Activated CD4-positive, CD25-positive, alpha-beta regulatory T cell (primary cell): ENCODE results near the gene RTL10.

Experiments used
- DNase-seq, 4 experiments: peaks; one replicate each; lab custom pipeline; 2025; lab: John Stamatoyannopoulos, UW

Gene RTL10

DNA sequence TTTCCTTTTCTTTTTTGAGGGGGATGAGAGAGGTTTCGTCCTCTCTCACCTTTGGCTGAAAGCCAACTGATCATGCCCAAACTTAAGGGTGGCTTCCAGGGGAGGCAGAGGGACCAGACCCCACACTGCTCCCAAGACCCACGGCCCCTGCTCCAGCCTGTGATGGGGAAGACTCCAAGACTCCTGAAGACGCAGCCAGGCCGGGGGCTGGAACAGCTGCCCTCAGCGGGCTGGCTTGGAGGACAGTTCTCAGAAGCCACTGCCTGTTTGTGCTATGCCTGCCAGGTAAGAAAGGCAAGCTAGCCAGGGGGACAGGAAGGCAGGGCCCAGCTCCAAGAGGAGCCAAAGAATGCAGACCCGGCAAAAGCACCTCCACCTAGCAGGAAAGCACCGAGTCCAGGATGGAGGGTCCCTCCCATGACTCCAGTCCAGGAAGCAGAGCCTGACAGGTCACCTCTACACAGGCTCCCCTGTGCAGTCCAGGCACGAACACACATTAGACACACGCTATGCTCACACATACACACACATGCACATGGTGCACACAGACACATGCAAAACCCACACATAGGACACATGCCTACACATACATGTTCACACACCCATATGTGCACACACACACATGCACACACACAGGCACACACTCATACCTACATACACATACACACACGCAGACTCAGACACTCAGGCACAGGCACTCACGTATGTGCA lies 31.3 kb downstream of the RTL10 start:
- DNase-seq: no peak

DNA sequence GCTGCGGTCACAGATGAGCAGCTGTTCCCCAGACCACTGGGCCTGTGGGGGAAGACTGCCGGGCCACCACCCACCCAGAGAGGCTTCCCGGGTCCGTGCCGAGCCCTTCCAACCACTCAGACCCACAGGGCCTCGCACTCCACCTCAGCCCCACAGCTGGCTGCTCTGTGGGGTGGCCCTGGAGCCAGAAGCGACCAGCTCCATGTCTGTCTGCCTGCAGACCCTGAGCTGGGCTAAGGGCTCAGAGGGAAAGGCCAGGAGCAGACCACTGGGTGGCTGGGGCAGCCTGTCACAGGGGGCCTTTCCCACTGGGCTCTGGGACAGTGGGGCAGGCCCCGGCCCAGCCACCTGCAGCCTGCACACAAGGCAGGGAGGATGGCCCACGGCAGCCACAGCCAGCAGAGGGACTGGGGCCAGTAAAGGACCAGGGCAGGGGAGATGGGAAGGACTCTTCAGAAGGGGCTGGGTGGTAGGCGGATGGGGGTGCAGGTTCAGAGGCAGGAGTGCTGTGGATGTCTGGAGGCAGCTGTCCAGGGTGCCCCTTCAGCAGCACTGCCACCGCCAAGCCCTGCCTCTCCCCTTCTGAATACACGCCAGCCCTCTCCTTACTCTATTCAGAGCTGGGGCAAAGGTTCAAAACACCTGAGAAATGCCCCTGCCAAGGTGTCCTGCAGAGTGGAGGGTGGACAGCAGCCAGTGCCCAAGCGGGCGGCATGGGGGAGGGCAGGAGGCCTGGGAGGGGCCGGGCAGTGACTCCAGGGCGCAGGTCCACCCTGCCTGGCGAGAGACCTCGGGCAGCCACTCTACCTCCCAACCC lies 32.2 kb downstream of the RTL10 start:
- DNase-seq: no peak

DNA sequence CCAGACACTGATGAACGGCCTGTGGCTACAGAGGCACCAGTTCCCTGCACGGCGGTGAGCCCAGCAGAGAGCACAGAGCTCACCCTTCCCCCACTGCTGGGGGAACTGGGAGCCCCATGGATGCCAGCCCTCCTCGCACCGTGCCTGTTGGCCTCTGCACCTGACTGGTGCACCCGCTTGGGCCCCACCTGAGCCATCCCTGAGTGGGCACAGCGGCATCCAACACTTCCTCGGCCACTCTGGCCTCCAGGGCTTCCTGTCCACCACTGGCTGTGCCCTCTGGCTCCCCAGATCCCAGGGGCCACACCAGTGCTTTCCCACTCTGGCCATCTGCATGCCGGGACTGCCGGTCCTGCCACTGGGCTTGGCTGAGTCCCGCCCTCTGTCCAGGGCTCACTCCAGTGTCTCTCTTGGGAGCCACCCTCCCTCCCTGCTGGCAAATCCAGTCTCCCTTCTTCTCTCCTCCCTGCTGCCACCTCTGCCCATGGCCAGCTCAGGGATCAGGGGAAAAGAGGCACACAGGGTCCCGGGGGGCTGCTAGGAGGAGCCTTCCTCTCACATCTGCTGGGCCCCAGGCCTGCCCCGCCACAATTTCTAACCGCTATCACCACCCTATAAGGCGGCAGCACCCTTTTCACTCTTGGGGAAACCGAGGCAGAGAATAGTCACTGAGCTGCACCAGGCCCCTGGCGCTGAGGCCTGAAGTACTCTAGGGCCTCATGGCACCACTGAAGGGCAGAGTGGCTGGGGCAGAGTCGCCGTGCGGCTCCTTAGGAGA lies 33.0 kb downstream of the RTL10 start:
- no peak for DNase-seq

DNA sequence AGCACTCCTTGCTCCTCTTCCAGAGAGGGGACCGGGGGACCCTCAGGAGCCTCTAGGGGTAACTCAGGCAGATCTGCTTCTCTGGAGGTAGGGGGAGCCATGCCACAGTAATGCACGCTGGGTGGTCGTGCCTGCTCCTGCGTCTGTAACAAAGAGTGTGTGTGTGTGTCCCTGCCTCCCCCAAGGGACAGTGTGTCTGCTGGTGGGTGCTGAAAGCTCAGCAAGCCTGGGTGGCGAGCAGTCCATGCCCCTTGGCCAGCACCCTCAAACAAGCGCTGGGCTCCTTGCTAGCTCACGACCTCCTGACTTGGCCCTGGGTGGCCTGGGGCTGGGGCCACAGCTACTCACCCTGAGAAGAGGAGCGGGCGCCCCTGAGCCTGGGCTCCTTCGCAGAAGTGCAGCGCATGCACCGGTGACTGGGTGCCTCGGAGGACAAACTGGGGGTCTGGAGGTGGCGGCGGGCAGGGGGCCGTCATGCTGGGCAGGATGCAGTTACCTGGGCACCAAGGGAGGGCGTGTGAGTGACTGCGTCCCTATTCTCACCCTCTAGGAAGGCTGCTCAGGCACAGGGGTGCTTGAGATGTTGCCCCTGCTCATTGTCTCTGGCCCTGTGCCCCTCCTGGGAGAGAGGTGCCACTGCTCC lies 33.7 kb downstream of the RTL10 start:
- DNase-seq: no peak

DNA sequence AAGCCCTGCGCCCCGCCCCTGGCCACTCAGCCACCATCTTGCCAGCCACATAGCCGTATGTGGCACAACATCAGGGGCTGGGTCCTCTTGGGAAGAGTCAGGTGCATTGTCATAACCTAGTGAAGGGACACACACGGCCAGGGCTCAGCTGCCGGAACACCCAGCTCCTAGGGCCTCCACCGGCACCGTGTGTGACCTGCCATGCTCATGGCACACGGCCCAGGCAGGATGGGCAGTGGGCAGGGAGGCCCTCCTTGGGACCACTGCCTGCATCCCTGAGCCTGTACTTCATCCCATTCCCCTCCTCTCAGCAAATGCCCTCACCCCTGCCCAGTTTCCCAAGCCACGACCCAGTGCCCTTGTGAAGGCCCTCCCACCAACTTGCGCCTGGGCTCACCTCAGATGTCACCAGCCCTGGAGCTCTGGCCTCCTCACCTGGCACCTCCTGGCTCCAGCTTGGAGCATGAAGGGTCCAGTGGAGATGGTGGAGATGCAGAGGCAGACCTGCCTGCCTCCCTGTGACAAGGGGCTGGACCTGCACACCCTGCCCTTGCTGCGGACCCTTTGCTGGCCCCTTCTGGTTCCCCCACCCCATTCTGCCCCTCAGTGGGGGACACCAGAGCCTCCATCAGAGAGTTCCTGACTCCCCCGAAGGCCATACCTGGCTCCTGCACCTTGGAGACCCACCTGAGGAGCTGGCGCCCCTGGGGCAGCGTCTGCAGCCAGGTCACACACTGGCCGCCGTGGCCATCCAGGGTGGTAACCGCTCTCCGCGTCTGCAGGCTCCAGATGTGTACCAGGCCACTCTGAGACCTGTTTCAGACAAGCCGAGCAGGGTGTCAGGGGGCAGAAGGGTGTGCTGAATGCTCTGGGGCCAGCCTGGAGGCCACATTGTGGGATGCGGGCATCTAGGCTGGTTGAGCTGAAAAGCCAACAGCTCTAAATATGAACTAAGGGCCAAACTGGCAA lies 34.5 kb downstream of the RTL10 start:
- no peak for DNase-seq

- DNase-seq: no peak
Observed at GRCh38 chr22:19819208-19819910, 35.3 kb downstream of the RTL10 start.

GRCh38 chr22:19818324-19819207 lies 36.1 kb downstream of the RTL10 start:
- no peak for DNase-seq

DNA sequence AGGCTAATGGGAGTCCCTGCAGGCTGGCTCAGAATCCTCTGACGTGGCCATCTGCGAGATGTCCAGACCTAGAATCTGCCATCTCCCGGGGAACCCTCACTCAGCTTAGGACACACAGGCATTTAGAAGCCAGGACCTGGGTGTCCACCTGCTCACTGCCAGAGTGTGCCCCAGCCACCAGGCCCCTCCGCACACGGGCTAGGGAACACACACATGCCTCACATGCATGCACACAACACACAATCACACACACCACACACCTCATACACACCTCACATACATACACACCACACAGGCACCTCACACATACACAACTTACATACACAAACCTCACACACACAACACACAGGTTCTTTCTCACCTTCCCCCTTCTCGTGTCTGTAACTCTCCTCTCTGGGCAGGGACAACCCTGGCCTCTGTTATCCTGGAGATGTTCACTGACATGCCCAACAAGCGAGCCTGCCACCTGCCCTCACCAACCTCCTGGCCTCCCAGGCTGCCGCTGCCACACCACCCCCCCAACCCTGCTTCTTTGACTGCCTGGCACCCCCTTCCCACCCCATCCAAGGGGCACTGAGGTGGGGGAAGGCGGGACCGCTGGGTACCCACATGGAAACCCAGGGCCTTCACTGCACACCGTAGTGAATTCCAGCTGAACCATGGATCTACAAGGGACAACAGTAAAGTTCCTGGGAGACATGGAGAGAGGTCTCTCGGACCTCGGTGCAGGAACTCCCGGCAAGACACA lies 38.1 kb downstream of the RTL10 start:
- DNase-seq: no peak

DNA sequence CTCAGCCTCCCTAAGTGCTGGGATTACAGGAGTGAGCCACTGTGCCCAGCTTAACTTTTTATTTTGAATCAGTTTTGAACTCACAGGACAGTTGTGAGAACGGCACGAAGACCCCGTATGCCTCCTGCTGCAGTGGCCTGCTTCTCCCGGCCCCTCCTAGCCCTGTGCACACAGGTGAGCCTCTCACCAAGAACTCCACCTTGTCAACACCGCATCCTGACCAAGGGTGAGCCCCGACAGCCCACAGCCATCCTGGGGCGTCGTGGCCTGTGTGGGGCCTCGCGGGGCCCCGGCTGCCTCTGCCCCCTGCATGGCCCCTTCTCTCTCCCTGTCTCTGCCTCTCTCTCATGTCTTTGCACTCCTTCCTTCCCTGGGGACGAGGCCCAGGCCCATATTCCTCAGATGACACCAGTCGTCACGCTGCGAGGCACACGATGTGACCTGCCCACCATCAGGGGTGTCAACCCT lies 38.8 kb downstream of the RTL10 start:
- no peak for DNase-seq

- DNase-seq: no peak
Observed at GRCh38 chr22:19815093-19815822, 39.4 kb downstream of the RTL10 start.

DNA sequence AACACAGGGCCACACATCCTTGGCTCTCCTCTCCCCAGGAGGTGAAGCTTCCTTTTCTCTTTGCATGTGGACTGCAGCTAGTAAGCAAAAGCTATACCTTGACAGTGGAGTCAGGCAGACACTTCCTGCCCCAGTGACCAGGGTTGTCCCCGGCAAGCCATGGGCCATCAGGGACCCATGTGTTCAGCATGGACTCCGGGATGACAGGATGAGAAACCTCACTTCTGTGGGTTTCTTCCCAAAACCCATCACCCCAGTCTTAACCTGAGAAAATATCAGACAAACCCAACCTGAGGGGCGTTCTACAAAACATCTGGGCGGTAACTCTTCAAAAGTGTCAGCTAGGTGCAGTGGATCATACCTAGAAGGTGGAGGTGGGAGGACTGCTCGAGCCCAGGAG lies 40.2 kb downstream of the RTL10 start:
- DNase-seq: no peak

DNA sequence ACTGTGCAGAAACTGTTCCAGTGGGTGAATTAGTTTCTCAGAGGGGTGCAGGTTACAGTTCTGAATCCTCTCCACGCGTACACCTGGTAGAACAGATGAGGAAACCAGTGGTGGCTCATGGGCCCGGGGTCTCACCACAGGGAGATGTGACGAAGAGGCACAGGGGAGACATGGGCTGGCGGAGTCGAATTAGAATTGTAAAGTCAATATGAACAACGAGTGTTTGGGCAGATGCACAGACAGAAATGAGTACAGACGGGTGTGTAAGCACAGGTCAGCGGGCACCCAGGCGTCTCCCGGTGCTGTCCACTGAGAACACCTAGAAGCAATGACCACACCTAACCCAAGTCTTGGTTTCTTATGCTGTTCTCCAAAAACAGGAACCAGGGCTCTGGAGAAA lies 41.8 kb downstream of the RTL10 start:
- no peak for DNase-seq

DNA sequence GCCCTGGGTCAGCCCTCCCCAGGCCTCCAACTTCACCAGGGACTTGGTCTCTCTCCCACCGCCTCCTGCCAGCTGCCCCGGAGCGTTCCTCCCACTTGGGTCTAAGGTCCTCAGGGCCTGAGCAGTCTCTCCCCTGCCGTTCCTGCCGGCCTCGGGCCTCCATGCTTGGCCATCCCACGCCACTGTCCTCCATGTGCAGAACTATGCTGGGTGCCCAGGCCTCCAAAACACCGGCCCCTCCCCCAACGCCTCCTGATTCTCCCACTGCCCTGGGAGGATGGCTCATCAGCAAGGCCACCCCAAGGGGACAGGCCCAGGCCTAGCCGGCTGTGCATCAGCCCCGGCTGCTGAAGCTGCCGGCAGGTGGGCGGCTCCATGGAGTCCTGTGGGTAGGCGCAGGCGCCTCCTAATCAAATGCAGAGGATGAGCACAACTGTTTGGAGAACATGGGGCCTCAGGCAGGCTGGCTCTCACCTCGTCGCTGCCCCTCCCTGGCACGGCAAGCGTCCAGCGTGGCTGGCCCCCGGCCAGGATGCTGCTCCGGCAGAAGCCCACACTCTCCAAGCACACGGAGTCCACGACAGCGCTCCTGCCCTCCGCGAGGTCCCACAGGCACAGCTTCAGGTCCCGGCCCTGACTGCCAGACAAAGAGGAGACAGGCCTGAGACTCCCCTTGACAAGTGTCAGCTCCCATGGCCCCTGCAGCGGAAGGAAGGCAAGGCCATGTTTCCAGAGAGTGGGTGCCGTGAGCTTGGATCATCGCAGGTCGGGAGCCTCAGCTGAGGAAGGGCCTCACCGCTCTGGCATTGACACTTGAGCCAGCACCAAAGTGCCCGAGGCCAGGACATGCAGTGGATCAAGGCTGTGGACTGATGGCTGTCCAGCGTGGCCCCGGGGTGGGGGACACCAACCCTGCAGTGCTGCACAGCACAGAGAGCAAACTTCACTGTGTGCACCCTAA lies 42.6 kb downstream of the RTL10 start:
- DNase-seq: no peak

DNA sequence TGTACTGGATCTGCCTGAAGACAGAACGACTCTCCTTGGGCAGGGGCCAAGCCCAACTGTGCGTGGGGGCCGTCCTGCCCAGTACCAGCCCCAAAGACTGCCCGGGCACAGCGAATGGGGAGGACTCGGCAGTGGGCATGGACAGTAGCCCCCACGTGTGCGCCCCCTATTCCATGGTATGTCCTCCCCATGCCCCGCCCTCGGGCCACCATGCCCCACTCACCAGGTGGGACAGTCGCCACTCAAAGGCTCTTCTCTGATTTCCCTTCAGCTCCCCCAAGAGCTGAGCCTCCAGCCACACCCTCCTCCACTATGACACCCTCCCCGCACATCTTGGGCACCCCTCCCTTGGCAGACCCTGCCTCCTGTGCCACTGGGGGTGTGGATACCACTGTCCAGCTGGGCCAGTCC lies 43.5 kb downstream of the RTL10 start:
- DNase-seq: no peak

DNA sequence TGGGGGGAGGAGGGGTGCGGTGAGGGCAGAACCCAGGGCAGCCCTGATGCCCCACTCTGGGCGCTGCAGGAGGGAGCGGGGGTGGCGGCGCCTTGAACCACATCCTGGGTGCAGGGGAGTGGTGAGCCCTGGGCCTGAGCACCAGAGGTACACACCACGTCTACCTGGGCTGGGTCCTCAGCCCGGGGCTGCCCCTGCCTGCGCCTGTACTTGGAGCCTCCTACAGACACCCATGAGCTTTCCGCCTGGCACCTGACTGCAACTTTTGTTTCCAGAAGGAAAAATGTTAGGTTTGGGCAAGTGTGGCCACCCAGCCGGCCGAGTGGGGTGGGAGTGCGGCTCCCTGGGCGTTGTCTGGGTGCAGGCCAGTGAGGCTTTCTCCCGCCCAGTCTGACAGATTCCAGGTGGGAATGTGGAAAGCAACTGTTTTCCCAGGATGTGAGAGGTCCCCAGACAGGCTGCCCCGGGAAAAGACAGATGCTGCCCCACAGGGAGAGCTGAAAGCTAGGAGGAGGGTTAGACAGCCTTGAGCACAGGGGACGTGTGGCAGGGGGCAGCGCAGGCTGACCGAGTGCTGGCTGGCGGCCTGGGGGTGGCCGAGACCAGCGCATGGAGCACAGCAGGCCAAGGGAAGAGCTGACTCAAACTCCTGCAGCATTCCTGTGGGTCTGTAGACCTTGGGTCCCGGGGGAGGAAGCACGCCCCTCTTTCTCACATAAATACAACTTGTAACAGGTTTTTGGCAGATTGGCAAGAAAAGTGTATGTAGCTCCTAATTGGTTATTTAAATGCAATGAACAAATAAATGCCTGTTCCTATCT lies 44.1 kb downstream of the RTL10 start:
- DNase-seq: peak in 2 of 4 experiments; percentile 12 to 25

- DNase-seq: no peak
Observed at GRCh38 chr22:19809741-19810140, 44.9 kb downstream of the RTL10 start.
